Esophagus mucosa (tissue), 1 donor: ENCODE data around the gene RNASET2. TPM values are rescaled to one million over a fixed set of nuclear protein-coding genes. Genes with fewer than 3 reads are reported as not detected.
"Not testable (repeated sequence)": the region's sequence is repeated elsewhere in the genome, so short reads cannot be mapped to it uniquely, and the experiment has no call there.

Experiments used
- ATAC-seq: fragments of 200-7000 bp; cut with Tn5 transposase; one replicate; pipeline ENCODE4 v1.9.1; 2020
- total RNA-seq: library from RNA; stranded (reverse); gene quantifications from one replicate; pipeline ENCODE4 v1.2.4, GENCODE V29; 2023
- donor health status: DM: yes; HTN: yes; CAD: no.

The RNASET2 gene
- total RNA-seq, 1 donor from 2014 or later: 23.6 TPM

GRCh38 chr6:166969390-166970002 is 13.1 kb upstream of the RNASET2 start:
- ATAC-seq: no peak

- ATAC-seq: no peak
These were observed 9.9 kb upstream of the RNASET2 start for GRCh38 chr6:166966268-166966667.

GRCh38 chr6:166960609-166960978 is 4.2 kb upstream of the RNASET2 start:
- ATAC-seq: no peak

- no peak for ATAC-seq
These were observed 3.7 kb upstream of the RNASET2 start for GRCh38 chr6:166959911-166960608.

DNA sequence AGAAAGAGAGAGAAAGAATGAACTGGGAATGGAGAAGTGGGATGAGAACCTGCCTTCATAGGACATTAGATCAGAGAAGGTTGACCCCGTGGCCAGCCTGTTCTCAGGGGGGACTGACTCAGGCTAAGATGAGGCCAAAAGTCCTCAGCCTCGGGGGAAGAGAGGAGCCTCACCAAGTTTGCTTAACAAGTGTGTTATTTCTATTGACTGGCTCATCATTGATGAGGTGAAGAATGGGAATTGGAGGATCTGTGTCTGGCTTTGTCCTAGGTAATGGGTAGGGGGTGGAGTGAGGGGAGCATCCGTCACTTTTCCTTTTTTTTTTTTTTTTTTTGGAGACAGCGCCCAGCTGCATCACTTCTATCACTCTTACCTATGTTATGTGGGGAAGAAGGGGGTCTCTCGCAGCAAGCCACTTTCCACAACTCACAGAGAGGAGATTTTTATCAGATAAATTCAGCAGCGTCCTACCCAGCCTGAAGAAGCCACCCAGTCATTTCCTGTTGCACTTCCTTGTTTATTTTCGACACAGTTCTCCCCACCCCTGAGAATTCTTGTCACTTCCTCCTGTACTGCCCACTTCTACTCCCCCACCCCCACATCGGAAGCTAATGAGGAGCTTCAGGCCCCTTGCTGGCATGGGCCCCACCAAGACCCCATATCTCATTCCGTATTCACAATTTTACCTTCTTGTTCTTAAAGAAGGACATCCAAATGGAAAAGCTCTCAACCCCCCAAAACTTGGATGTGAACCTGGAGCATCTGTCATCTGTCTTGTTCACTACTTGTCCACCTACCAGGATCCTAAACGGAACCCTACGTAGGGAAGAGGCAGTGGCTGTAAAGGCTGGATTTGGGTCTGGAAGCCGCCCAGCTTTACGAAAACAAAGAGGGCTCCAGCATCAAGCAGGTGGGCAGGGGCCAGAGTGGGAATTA is 2.8 kb upstream of the RNASET2 start:
- no peak for ATAC-seq

DNA sequence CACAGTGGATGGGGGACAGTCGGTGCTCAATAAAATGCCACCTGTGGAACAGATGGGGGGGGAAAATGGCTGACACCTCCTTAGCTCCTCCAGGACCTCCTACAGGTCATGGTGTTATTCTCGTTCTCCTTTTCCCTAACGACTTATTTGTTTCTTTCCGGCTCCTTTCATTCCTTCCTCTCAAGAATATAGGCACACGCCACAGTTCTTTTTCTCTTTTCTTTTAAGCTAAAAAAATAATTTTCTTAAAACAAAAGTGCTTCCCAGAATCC is 1.4 kb upstream of the RNASET2 start:
- ATAC-seq: no peak

GRCh38 chr6:166957087-166957804 is 896 bp upstream of the RNASET2 start:
- peak; percentile 53 for ATAC-seq

DNA sequence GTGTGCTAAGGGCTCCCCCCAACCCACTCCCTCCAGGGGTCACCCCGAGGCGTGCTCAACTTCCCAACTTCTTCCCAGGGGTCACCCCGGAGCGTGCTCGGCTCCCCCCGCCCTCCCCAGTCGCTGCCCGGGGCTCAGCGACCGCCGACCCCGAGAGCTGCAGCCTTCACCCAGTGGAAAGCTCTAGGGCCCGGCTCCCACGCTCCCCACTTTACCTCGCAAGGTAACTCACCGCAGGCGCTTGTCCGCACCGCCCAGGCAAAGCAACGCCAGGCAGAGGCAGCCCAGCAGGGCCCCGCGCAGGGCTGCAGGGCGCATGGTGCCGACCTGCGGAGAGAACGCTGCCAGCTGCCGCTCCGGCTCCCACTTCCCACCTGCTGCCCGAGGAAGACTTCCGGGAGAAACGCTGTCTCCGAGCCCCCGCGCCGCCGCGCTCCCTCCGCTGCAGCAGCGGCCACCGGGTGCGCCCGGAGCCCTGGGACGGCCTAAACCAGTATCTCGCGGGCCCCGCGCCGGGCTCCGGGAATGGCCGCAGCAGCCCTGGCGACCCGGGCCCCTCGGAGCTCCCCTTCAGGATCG is 396 bp downstream of the RNASET2 start:
- peak; percentile 53 for ATAC-seq

DNA sequence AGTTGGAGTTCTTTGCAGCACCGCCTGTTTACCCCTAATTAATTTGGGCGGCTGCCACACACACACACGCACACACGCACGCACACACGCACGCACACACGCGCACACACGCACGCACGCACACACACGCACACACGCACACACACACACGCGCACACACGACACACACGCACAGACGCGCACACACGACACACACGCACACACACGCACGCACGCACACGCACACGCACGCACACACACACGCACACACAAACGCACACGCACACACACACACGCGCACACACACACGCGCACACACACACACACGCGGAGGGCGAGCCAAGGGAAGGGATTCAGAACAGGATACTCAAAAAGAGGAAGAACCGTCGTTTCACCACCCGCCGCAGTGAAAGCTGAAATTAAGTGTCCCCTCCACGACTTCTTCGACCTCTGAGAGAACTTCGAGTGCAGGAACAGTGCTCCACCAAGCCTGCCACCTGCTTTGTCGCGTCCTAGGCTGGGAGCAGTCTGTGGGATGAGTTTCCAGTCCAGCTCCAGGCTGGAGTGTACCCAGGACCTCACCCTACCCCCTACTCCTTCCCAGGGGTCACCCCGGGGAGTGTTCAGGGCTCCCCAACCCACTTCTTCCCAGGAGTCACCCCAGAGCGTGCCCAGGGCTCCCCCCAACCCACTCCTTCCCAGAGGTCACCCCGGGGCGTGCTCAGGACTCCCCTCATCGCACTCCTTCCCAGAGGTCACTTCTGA is 1.1 kb downstream of the RNASET2 start:
- peak; percentile 0 for ATAC-seq

DNA sequence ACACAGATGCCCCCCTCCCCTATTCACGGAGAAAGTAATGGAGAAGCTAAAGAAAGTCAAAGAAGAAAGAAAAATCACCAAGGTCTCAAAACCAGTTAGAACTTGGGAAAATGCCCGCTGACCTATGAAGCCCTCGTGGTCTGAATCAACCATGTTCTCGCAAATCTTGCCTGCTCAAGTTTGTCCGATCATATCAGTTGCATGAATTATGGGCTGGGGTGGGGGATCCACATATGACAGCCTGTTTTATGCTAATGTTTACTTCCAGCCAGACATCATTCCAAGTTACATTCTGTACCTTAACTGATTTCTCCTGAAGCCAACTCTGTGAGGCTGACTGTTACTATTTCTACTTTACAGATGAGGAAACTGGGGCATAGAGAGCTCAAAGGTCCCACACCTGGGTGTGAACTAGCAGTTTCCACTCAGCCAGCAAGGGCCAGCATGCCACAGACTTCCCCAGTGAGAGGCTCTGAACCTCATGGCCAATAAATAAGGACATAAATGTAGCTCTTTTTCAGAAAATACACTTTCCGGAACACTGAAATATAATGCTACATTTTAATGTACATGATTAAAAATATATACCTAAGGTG is 2.1 kb downstream of the RNASET2 start:
- no peak for ATAC-seq

DNA sequence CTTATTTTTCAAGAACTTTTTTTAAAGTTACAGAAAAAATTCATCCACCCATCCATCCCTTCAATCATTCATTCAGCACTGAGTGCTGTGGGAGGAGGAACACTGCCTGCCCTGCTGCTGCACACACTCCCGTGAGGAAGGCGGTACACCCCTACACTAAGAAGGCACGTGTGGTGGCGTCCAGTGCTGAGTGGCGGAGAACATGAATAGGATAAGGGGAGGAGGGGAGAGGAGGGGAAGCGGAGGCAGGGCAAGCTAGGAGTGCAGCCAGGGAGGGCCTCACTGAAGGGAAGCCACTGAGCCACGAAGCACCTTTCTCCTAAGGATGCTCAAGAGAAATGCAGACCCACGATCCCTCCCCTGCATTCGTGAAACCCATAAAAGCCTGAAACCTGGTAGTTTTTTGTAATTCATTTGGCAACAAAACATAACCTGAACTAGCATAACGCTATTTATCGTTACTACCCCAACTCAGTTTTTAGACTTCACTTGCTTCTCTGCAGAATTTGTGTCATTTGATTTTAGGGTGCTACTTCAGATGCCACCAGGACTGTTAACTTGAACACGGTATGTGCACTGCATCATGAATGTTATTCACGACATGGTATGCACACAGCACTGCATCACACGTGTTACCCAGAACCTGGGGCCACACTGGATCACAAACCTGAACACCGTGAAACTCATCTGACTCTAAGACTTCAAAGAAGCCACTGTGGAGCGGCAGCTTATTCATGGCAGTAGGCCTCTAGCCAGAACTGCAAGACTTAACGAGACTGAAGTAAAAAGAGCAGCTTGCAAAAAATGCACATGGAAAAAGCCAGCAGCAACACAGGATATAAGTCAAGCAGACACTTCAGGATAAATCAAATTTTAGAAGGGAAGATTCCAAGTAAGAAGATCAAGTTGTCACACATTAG is 3.5 kb downstream of the RNASET2 start:
- ATAC-seq: no peak

DNA sequence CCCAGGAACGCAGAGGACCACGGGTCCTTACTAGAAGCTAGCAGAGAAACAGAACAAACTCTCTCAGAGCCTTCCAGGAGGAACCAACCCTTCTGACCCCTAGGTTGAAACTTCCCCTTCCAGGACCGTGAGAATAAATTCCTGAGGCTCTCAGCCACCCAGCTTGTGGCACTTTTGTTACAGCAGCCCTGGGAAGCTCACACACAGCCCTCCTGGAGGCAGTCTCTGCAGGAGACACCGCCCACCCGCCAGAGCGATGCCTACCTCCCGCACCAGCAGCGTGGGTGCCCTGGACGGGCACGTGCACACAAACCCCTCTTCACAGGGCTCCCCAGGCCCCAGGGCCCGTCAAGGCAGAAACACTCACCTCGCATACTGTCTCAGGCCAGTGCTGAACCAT is 4.2 kb downstream of the RNASET2 start:
- ATAC-seq: no peak

DNA sequence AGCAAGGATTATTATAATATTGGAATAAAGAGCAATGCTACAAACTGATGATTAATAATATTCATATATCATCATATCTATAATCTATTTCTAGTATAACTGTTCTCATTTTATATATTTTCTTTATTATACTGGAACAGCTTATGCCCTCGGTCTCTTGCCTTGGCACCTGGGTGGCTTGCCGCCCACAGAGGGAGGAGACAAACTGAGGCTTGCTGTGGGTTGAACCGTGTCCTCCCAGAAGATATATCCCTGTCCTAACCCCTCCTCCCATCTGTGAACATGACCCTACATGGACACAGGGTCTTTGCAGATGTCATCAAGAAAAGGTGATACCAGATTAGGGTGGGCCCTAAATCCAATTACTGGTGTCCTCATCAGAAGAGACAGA is 4.7 kb downstream of the RNASET2 start:
- no peak for ATAC-seq

DNA sequence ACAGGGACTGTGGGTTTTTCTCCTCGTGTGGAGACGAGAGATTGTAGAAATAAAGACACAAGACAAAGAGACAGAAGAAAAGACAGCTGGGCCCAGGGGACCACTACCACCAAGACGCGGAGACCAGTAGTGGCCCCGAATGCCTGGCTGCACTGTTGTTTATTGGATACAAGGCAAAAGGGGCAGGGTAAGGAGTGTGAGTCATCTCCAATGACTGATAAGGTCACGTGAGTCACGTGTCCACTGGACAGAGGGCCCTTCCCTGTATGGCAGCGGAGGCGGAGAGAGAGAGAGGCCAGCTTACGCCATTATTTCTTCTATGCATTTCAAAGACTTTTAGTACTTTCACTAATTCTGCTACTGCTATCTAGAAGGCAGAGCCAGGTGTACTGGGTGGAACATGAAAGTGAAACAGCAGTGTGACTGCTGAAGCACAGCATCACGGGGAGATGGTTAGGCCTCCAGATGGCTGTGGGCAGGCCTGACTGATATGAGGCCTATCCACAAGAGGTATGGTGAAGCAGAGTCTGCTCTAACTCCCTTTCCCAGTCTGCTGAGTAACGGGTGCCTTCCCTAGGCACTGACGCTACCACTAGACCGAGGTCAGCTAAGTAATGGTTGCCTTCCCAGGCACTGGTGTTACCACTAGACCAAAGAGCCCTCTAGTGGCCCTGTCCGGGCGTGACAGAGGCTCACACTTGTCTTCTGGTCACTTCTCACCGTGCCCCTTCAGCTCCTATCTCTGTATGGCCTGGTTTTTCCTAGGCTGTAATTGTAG is 5.3 kb downstream of the RNASET2 start:
- peak; percentile 53 for ATAC-seq

DNA sequence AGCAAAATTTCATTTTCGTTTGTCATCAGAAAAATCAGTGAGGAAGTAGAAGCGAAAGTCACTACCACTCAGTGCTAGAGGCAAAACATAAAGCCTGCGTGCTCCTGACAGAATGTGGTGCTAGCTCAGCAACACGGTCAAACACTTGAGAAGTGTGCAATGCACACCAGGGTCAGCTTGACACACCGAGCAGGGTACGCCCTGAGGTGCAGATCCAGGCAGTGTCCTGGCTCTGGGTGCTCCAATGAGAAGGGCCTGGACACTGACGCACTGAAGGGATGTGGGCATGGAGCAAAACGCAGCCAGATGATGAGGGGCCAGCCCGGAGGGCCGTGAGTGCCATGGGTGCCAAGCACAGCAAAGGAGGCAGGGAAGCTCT is 5.9 kb downstream of the RNASET2 start:
- peak; percentile 28 for ATAC-seq

- peak; percentile 45 for ATAC-seq
These were observed 6.6 kb downstream of the RNASET2 start for GRCh38 chr6:166949528-166950442.

GRCh38 chr6:166948724-166949123 is 7.6 kb downstream of the RNASET2 start:
- not testable (repeated sequence) for ATAC-seq

DNA sequence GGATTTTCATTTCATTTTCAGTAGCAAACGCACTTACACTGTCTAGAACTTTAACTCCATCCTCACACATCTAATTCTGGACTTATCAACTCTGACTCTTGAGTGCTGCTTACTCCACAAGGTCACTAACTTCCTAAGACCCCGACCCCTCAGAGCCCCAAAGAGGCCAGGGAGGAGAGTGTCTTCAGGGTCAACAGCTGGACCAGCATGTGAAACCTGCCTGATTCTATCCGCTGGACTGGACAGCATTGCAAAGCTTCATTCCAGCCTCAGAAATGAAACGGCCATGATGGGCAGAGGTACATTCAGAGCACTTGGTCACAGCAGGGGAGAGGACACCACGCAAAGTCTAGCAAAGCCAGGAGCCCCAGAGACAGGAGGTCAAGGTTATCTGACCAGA is 9.1 kb downstream of the RNASET2 start:
- ATAC-seq: no peak

GRCh38 chr6:166946125-166946524 is 10.2 kb downstream of the RNASET2 start:
- no peak for ATAC-seq
